H9 (cell line): Measurements from ENCODE around the gene CPD. TPM values are rescaled to one million over a fixed set of nuclear protein-coding genes. Genes with fewer than 3 reads are reported as not detected.

Source experiments
- DNase-seq: peaks from one replicate; pipeline ENCODE4 v3.0.0-alpha.2; 2017
- H2AFZ ChIP-seq: one replicate; pipeline ENCODE4 v1.6.1; 2013; ENCODE audit warnings: mild to moderate bottlenecking, low read length, control low read depth, moderate library complexity
- H2AK5ac ChIP-seq: 2 replicates; pipeline ENCODE4 v1.6.1; 2013; ENCODE audit warnings: low read length, control low read depth, mixed read lengths; ENCODE audit not compliant: insufficient read length
- H2BK120ac ChIP-seq: one replicate; pipeline ENCODE4 v1.6.1; 2013; ENCODE audit warnings: low read depth, mild to moderate bottlenecking, low read length, control low read depth, inconsistent platforms; ENCODE audit not compliant: poor library complexity, severe bottlenecking
- H2BK12ac ChIP-seq: 2 replicates; pipeline ENCODE4 v1.6.1; 2013; ENCODE audit warnings: low read length, control low read depth, mixed read lengths, low read depth; ENCODE audit not compliant: insufficient read length
- H2BK15ac ChIP-seq: 2 replicates; pipeline ENCODE4 v1.6.1; 2013; ENCODE audit warnings: low read depth, low read length, control low read depth
- H2BK20ac ChIP-seq: one replicate; pipeline ENCODE4 v1.6.1; 2013; ENCODE audit warnings: low read depth, mild to moderate bottlenecking, low read length, control low read depth, inconsistent platforms; ENCODE audit not compliant: poor library complexity, severe bottlenecking
- H2BK5ac ChIP-seq: 2 replicates; pipeline ENCODE4 v1.6.1; 2013; ENCODE audit warnings: low read length, control low read depth, mixed read lengths; ENCODE audit not compliant: insufficient read length
- H3K14ac ChIP-seq: 2 replicates; pipeline ENCODE4 v1.6.1; 2013; ENCODE audit warnings: low read length, control low read depth; ENCODE audit not compliant: insufficient read depth
- H3K18ac ChIP-seq: 2 replicates; pipeline ENCODE4 v1.6.1; 2013; ENCODE audit warnings: low read depth, mild to moderate bottlenecking, mixed read lengths, low read length, control low read depth; ENCODE audit not compliant: insufficient read length
- H3K23ac ChIP-seq: 2 replicates; pipeline ENCODE4 v1.6.1; 2013; ENCODE audit warnings: low read length, control low read depth, mixed read lengths, low read depth; ENCODE audit not compliant: insufficient read length
- H3K23me2 ChIP-seq: 2 replicates; pipeline ENCODE4 v1.6.1; 2013; ENCODE audit warnings: low read depth, mild to moderate bottlenecking, mixed read lengths, low read length, control low read depth; ENCODE audit not compliant: insufficient read length, poor library complexity, severe bottlenecking
- H3K27ac ChIP-seq: 2 replicates; pipeline ENCODE4 v1.5.1; 2013; ENCODE audit warnings: low read length, control low read depth, mixed read lengths, low read depth; ENCODE audit not compliant: insufficient read length
- H3K27me3 ChIP-seq: 2 replicates; pipeline ENCODE4 v1.6.1; 2013; ENCODE audit warnings: low read length, control low read depth, inconsistent platforms; ENCODE audit not compliant: insufficient read depth
- H3K4ac ChIP-seq: 2 replicates; pipeline ENCODE4 v1.6.1; 2013; ENCODE audit warnings: low read depth, mild to moderate bottlenecking, control low read depth, inconsistent platforms, low read length, moderate library complexity
- H3K4me1 ChIP-seq: 2 replicates; pipeline ENCODE4 v1.6.1; 2013; ENCODE audit warnings: low read length, control low read depth, inconsistent platforms; ENCODE audit not compliant: insufficient read depth
- H3K4me2 ChIP-seq: 2 replicates; pipeline ENCODE4 v1.6.1; 2013; ENCODE audit warnings: low read length, control low read depth, mixed read lengths; ENCODE audit not compliant: insufficient read length, insufficient read depth
- H3K56ac ChIP-seq: 2 replicates; pipeline ENCODE4 v1.6.1; 2013; ENCODE audit warnings: low read depth, mild to moderate bottlenecking, mixed read lengths, low read length, control low read depth; ENCODE audit not compliant: insufficient read length
- H3K79me1 ChIP-seq: 2 replicates; pipeline ENCODE4 v1.6.1; 2013; ENCODE audit warnings: low read depth, mild to moderate bottlenecking, moderate library complexity, low read length, control low read depth, inconsistent platforms; ENCODE audit not compliant: insufficient read depth, poor library complexity, severe bottlenecking
- H3K79me2 ChIP-seq: 2 replicates; pipeline ENCODE4 v1.6.1; 2013; ENCODE audit warnings: low read length, control low read depth, inconsistent platforms; ENCODE audit not compliant: insufficient read depth
- H3K9ac ChIP-seq: 2 replicates; pipeline ENCODE4 v1.6.1; 2013; ENCODE audit warnings: low read length, control low read depth, mixed read lengths; ENCODE audit not compliant: insufficient read length; ENCODE audit errors: extremely low read depth
- H3K9me3 ChIP-seq: one replicate; pipeline ENCODE4 v1.6.1; 2013; ENCODE audit warnings: low read depth, low read length, inconsistent platforms; ENCODE audit not compliant: control insufficient read depth
- H3T11ph ChIP-seq: one replicate; pipeline ENCODE4 v1.6.1; 2013; ENCODE audit warnings: mild to moderate bottlenecking, low read length, control low read depth, inconsistent platforms
- H4K20me1 ChIP-seq: one replicate; pipeline ENCODE4 v1.6.1; 2013; ENCODE audit not compliant: control insufficient read depth, insufficient read length, insufficient read depth
- H4K5ac ChIP-seq: 2 replicates; pipeline ENCODE4 v1.6.1; 2013; ENCODE audit warnings: low read depth, mild to moderate bottlenecking, mixed read lengths, low read length, control low read depth; ENCODE audit not compliant: insufficient read length
- H4K8ac ChIP-seq: replicated peaks from 2 replicates; pipeline ENCODE4 v1.6.1; 2013; ENCODE audit warnings: low read length, control low read depth, mixed read lengths, low read depth; ENCODE audit not compliant: insufficient read length
- H4K91ac ChIP-seq: 2 replicates; pipeline ENCODE4 v1.6.1; 2013; ENCODE audit warnings: low read depth, mild to moderate bottlenecking, moderate library complexity, mixed read lengths, low read length, control low read depth; ENCODE audit not compliant: insufficient read length
- H3K27ac Mint-ChIP-seq, 3 experiments: 2 replicates in 2 of 3; 3 replicates in 1 of 3; pipeline ENCODE4 v1.8.0; 2020 to 2021; ENCODE audit warnings: mixed read lengths in 3 of 3, mild to moderate bottlenecking in 1 of 3, moderate library complexity in 1 of 3
- H3K27me3 Mint-ChIP-seq: 2 replicates; pipeline ENCODE4 v1.8.0; 2021; ENCODE audit warnings: low read depth, mild to moderate bottlenecking, moderate library complexity, mixed read lengths
- H3K36me3 Mint-ChIP-seq, 3 experiments: 2 replicates in 2 of 3; 3 replicates in 1 of 3; pipeline ENCODE4 v1.8.0; 2020 to 2021; ENCODE audit warnings: low read depth in 3 of 3, mixed read lengths in 3 of 3; ENCODE audit not compliant: insufficient read depth in 1 of 3
- H3K4me1 Mint-ChIP-seq, 2 experiments: 2 replicates each; pipeline ENCODE4 v1.8.0; 2020; ENCODE audit warnings: mixed read lengths in 2 of 2
- H3K4me3 Mint-ChIP-seq, 2 experiments: 2 replicates in 1 of 2; 3 replicates in 1 of 2; pipeline ENCODE4 v1.8.0; 2020 to 2021; ENCODE audit warnings: mild to moderate bottlenecking in 2 of 2, mixed read lengths in 2 of 2, moderate library complexity in 1 of 2
- H3K9me3 Mint-ChIP-seq, 2 experiments: 2 replicates in 1 of 2; 3 replicates in 1 of 2; pipeline ENCODE4 v1.8.0; 2020; ENCODE audit warnings: mild to moderate bottlenecking in 2 of 2, mixed read lengths in 2 of 2, moderate library complexity in 1 of 2
- total RNA-seq: library from RNA; stranded (reverse); gene quantifications from 2 replicates; pipeline ENCODE4 v1.2.1, GENCODE V29; 2021
- TF ChIP-seq, protein P1 (sequence below): fragments of 200-600 bp; sonication (generic); conservative IDR thresholded peaks from 3 replicates; pipeline ENCODE4 v1.8.0; 2021; ENCODE audit warnings: antibody characterized with exemption, mild to moderate bottlenecking

The CPD gene
- total RNA-seq, 1 experiment from 2014 or later = 47.0 TPM

DNA sequence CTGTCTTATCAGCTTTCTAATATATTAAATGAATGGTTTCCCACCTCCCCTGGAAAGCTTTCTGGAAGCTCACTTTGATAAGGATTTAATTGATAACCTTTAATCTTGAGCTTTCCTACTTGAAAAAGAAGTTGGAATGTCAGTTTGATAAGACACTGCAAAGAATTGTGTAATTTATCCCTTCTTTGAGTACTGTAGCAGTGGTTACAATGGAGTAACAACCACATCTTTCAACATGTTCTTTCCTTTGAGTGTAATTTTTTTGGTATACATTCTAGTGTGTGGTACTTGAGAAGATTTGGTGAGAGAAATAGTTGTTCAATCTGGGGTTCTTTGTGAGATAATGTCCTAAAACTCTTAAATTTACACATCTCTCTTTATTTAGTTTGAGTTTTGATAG, 43.4 kb downstream of the CPD start:
- H3K79me2 ChIP-seq = no peaks in the 10 kb centered on the region
- H3K27me3 ChIP-seq = no peaks in the 10 kb centered on the region
- H3K18ac ChIP-seq = no peak overlapping the region
- H3K23ac ChIP-seq = no peak overlapping the region
- no peak overlapping the region for H3K4ac ChIP-seq
- no peaks in the 10 kb centered on the region for H3K79me1 ChIP-seq
- H3K14ac ChIP-seq = no peak overlapping the region
- H3K36me3 Mint-ChIP-seq = peaks cover 0 to 20% (median 2%) of the 10 kb centered on the region in 3 experiments; a peak in 3 of 7 replicates
- no peak overlapping the region for H3K4me3 Mint-ChIP-seq
- no peak overlapping the region for H2BK5ac ChIP-seq
- H3K4me2 ChIP-seq = no peak overlapping the region
- H3K9ac ChIP-seq = no peak overlapping the region
- no peak overlapping the region for H3K56ac ChIP-seq
- H2AFZ ChIP-seq = no peak overlapping the region
- H3K4me1 ChIP-seq = peaks cover 6% of the 10 kb centered on the region; the same call in 1 of the 2 replicates
- H4K5ac ChIP-seq = no peak overlapping the region
- no peak overlapping the region for H3K27ac Mint-ChIP-seq
- no peak overlapping the region for H3K27ac ChIP-seq
- no peak overlapping the region for H2BK12ac ChIP-seq
- TF ChIP-seq, protein P1, sequence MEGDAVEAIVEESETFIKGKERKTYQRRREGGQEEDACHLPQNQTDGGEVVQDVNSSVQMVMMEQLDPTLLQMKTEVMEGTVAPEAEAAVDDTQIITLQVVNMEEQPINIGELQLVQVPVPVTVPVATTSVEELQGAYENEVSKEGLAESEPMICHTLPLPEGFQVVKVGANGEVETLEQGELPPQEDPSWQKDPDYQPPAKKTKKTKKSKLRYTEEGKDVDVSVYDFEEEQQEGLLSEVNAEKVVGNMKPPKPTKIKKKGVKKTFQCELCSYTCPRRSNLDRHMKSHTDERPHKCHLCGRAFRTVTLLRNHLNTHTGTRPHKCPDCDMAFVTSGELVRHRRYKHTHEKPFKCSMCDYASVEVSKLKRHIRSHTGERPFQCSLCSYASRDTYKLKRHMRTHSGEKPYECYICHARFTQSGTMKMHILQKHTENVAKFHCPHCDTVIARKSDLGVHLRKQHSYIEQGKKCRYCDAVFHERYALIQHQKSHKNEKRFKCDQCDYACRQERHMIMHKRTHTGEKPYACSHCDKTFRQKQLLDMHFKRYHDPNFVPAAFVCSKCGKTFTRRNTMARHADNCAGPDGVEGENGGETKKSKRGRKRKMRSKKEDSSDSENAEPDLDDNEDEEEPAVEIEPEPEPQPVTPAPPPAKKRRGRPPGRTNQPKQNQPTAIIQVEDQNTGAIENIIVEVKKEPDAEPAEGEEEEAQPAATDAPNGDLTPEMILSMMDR = no peak
- H2BK20ac ChIP-seq = no peak overlapping the region
- H3K27me3 Mint-ChIP-seq = no peaks in the 10 kb centered on the region
- no peaks in the 10 kb centered on the region for H3K9me3 Mint-ChIP-seq
- no peak overlapping the region for H2BK120ac ChIP-seq
- no peak overlapping the region for H4K91ac ChIP-seq
- no peak for DNase-seq
- no peaks in the 10 kb centered on the region for H3K9me3 ChIP-seq
- no peaks in the 10 kb centered on the region for H4K20me1 ChIP-seq
- no peak overlapping the region for H2BK15ac ChIP-seq
- no peak overlapping the region for H3T11ph ChIP-seq
- H2AK5ac ChIP-seq = no peak overlapping the region
- H3K4me1 Mint-ChIP-seq = peaks cover 14 to 15% of the 10 kb centered on the region in 2 experiments
- no peaks in the 10 kb centered on the region for H3K23me2 ChIP-seq
- H4K8ac ChIP-seq = no peak overlapping the region
